Spleen (tissue), 7 donors: Measurements from ENCODE around the gene DPF3.

Experiments
- POLR2A ChIP-seq, 3 donors: fragments of 450-650 bp; IDR thresholded peaks; one replicate each; pipeline ENCODE4 v1.5.1; 2017; ENCODE audit warnings: antibody characterized with exemption in 3 of 3, mild to moderate bottlenecking in 1 of 3
- TF ChIP-seq, protein P1 (sequence below), 11 experiments: fragments of 200-600 bp in 7 of 11; fragments of 450-650 bp in 4 of 11; sonication (generic) in 4 of 11; IDR thresholded peaks in 8 of 11; conservative IDR thresholded peaks in 3 of 11; 1 replicate in 7 of 11; 2 replicates in 4 of 11; pipeline versions ENCODE4 v1.4.0 to v1.8.0; 2016 to 2021; ENCODE audit warnings: antibody characterized with exemption in 11 of 11, inconsistent platforms in 4 of 11, mild to moderate bottlenecking in 1 of 11
- donor health status: DM: no; HTN: no; CAD: no; lungs with moderate emphysema.
- donor health status: DM: no; HTN: no; CAD: no.
- donor health status: DM: no; HTN: no; CAD: no.

DNA sequence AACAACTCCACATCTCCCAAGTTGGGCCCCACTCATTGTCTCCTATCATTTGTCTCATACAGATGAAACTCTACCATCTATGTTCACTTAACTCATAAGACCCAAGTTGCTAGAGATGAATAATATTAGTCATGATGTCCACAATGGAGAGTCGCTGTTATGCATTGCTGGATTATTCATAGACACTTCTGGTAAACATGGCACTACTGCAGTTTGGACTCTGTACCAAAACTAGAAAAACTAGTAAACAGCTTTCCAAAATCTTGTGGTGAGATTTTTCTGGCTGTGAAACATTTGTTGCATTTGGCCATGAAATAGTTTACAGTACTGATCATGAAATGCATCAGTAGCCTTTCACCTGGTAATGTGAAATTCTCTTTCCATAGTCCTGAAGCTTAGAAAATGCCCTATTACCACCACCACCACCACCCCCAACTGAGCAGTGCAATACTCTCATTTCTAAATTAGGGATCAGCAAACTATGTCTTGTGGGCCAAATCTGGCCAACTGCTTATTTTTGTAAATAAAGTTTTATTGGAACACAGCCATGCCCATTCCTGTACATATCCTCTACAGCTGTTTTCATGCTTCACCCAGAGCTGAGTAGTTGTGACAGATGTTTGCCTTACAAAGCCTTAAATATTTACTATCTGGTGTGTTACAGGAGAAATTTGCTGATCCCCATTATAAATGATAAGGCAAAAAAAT, 236.5 kb downstream of the DPF3 start:
- TF ChIP-seq POLR2A (IDR thresholded peaks at IDR 0.05) = no peak
- TF ChIP-seq, protein P1, sequence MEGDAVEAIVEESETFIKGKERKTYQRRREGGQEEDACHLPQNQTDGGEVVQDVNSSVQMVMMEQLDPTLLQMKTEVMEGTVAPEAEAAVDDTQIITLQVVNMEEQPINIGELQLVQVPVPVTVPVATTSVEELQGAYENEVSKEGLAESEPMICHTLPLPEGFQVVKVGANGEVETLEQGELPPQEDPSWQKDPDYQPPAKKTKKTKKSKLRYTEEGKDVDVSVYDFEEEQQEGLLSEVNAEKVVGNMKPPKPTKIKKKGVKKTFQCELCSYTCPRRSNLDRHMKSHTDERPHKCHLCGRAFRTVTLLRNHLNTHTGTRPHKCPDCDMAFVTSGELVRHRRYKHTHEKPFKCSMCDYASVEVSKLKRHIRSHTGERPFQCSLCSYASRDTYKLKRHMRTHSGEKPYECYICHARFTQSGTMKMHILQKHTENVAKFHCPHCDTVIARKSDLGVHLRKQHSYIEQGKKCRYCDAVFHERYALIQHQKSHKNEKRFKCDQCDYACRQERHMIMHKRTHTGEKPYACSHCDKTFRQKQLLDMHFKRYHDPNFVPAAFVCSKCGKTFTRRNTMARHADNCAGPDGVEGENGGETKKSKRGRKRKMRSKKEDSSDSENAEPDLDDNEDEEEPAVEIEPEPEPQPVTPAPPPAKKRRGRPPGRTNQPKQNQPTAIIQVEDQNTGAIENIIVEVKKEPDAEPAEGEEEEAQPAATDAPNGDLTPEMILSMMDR (IDR thresholded peaks at IDR 0.05 in 8 of 11, conservative IDR thresholded peaks at IDR 0.05 in 3 of 11) = no peak
